ENCODE data around the gene WARS2.

DNA sequence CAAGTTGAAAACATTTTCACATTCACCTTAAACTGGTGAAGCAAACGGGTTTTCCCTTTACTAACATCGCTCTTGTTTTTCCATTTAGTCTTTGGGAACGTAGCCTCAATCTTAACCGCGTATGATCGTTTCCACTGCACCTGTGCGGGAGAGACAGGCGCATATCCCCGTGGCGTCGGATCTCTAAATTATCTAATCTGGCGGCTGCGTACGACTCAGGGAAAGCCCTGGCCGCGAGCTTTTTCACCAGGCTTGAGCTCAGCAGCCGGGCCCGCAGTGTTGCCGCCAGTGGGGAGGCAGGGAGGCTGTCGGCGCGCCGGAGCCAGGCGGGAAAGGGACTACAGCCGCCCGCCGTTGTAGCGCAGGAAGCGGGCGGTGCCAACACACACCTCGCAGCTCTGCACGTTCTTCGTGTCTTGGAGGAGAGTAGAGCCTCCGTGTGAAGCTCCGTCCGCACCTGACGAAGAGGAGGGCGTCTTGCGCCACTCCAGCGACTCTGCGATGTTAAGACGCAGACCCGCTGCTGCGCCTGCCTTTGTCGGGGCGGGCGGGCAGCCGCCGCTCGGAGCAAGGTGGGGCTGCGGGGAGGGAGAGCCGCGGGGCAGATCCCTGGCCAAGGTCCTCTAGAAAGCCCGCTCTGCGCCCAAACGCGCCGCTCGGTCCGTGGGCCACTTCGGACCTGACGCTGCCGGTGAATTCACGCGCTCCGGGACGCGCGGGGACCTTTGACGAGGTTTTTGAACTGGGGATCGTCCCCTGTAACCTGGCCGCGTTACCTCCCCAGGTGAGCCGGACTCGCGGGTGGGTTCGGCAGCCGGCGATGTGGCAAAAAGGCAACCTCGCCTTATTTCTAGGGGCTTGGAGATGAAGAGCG lies 133.8 kb downstream of the WARS2 start:
- TF ChIP-seq, protein P1, sequence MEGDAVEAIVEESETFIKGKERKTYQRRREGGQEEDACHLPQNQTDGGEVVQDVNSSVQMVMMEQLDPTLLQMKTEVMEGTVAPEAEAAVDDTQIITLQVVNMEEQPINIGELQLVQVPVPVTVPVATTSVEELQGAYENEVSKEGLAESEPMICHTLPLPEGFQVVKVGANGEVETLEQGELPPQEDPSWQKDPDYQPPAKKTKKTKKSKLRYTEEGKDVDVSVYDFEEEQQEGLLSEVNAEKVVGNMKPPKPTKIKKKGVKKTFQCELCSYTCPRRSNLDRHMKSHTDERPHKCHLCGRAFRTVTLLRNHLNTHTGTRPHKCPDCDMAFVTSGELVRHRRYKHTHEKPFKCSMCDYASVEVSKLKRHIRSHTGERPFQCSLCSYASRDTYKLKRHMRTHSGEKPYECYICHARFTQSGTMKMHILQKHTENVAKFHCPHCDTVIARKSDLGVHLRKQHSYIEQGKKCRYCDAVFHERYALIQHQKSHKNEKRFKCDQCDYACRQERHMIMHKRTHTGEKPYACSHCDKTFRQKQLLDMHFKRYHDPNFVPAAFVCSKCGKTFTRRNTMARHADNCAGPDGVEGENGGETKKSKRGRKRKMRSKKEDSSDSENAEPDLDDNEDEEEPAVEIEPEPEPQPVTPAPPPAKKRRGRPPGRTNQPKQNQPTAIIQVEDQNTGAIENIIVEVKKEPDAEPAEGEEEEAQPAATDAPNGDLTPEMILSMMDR (conservative IDR thresholded peaks at IDR 0.05), result no peak
- no peak for TF ChIP-seq ZFX (IDR thresholded peaks at IDR 0.05)
